Activated naive CD4-positive, alpha-beta T cell treated with anti-CD3 and anti-CD28 coated beads, Interleukin-2, amount 10 ng/mL, durations not matched to agents 7 days and 5 days (primary cell): Measurements from ENCODE around the gene DDX42.

Source experiments
- CTCF ChIA-PET: fragments of 350-600 bp; sonication (Branson Sonifier 250); formaldehyde crosslinking; loops from one replicate; lab custom pipeline; 2021; ENCODE audit warnings: antibody characterized with exemption; lab: Charles Lee
- DNase-seq: peaks from one replicate; pipeline ENCODE4 v3.0.0-alpha.2; 2020
- H3K27ac Mint-ChIP-seq: one replicate; pipeline ENCODE4 v1.8.0; 2021; ENCODE audit warnings: mild to moderate bottlenecking, moderate library complexity, mixed read lengths
- H3K27me3 Mint-ChIP-seq: one replicate; pipeline ENCODE4 v1.8.0; 2021; ENCODE audit warnings: mild to moderate bottlenecking, mixed read lengths
- H3K36me3 Mint-ChIP-seq: one replicate; pipeline ENCODE4 v1.8.0; 2021; ENCODE audit warnings: mixed read lengths
- H3K4me1 Mint-ChIP-seq: one replicate; pipeline ENCODE4 v1.8.0; 2021; ENCODE audit warnings: mixed read lengths
- H3K4me3 Mint-ChIP-seq: one replicate; pipeline ENCODE4 v1.8.0; 2021; ENCODE audit warnings: mild to moderate bottlenecking, moderate library complexity, mixed read lengths
- H3K9me3 Mint-ChIP-seq: one replicate; pipeline ENCODE4 v1.8.0; 2021; ENCODE audit warnings: mixed read lengths

The DDX42 gene

DNA sequence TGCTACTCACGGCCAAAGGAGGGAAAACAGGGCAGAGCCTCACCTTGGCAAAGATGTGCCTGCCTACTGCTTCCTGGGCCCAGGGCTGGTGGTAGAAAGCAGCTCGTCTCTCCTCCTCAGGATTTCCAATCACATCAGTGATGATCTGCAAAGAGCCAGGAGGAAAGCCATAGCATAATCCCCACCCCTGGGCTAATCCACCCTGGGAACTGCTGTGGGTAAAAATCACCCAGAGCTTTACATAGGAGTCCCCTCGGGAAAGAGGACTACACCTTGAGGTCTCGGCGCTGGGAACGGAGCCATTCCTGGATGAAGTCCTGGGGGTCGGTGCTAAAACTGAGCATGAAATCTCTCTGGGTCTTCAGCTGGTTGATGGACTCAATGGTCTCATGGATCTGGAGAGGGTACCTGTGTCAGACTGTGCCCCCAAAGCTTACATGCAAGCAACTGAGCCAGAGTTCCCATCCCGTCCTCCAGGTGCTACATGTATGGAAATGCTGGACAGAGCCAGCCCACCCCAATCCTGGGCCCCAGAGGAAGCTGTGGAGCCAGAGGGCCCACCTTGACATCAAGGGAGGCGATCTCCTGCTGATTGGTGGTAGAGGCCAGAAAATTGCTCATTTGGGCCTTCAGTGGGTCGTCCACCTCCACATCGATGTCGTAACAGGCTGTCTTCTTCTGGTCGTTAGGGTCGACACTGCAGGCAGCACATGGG, 59.2 kb downstream of the DDX42 start:
- CTCF ChIA-PET = interaction anchor here (1.4 to 2.5 kb wide), 6 partner anchors 9 to 408 kb away, joined by 3 to 8 read pairs (median 5); no protein-coding TSS in a partner anchor
- Mint-ChIP-seq H3K9me3 (no peaks in the 10 kb centered on the region), H3K4me3 (no peak overlapping the region), H3K27ac (no peak overlapping the region), H3K36me3 (peaks cover 76% of the 10 kb centered on the region), H3K4me1 (peaks cover 61% of the 10 kb centered on the region), H3K27me3 (no peaks in the 10 kb centered on the region)
- no peak for DNase-seq

DNA sequence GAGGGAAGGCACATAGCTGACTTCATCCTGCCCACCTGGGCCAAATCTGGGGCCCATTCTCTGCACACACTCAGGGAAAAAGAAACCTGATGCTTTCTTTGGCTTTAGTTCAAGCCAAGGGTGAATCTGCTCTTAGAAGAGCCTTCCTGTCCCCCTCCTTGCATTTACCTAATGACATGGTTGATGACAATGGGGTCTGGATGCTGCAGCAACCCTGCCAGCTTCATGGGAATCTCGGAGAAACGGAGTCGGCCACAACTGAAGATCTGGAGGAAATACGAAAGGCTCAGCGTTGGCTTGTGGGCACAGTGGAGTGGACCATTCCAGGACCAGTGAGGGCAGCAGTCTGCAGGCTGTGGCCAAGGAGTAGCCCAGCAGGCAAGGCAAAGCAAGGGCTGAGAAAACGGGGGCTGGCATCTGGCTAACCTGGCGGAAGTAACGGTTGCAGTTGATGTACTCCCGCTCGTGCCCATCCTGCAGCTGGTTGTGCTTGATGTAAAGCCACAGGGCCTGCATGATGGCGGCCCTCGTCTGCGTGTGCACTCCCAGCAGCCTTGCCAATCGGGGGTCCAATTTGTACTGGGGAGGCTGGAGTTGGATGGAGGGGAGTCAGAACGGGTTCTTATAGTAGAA, 59.9 kb downstream of the DDX42 start:
- H3K36me3 Mint-ChIP-seq = peaks cover 73% of the 10 kb centered on the region
- H3K9me3 Mint-ChIP-seq = no peaks in the 10 kb centered on the region
- no peak overlapping the region for H3K27ac Mint-ChIP-seq
- H3K4me3 Mint-ChIP-seq = no peak overlapping the region
- no peaks in the 10 kb centered on the region for H3K27me3 Mint-ChIP-seq
- peaks cover 61% of the 10 kb centered on the region for H3K4me1 Mint-ChIP-seq
- CTCF ChIA-PET = interaction anchor here (0.7 to 2.8 kb wide), 13 partner anchors 9 to 415 kb away, joined by 3 to 10 read pairs (median 4); no protein-coding TSS in a partner anchor
- no peak for DNase-seq

DNA sequence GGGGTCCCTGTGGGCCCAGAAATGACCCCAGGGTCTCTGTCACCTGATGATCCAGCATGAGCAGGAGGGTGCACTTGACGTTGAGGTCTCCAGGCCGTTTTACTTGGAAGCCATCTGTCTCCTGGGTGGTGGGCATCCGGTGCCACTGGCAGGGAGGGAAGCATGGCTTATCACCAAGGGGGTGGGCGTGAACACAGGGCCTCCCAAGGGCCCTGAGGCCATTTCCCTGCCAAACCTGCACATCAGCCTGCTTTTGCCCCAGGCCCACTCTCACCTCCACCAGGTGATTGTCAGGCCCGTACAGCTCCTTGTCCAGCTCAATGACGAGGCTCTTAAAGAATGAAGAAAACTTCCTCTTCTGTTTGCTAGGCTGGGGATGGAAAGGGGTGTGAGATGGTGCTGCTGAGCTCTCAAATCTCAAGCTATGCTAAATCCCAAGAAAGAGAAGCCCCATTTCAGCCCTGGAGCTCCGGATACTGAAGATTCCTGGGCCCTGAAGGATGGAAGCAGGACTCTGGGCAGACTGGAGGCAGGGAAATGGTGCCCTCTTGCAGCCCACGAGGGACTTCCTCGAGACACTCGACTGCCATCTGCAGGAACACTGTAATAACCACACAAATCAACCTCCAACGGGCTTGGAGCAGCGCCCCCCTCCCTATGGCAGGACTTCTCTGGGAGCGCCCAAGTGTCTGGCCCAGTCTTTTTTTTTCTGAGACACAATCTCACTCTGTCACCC, 60.6 kb downstream of the DDX42 start:
- H3K36me3 Mint-ChIP-seq = peaks cover 65% of the 10 kb centered on the region
- H3K4me1 Mint-ChIP-seq = peaks cover 61% of the 10 kb centered on the region
- H3K4me3 Mint-ChIP-seq = no peak overlapping the region
- CTCF ChIA-PET = interaction anchor here (0.6 to 2.8 kb wide), 13 partner anchors 9 to 416 kb away, joined by 3 to 10 read pairs (median 3); no protein-coding TSS in a partner anchor
- DNase-seq = peak; percentile 80
- peak overlapping the region; percentile 70 for H3K27ac Mint-ChIP-seq
- no peaks in the 10 kb centered on the region for H3K27me3 Mint-ChIP-seq
- no peaks in the 10 kb centered on the region for H3K9me3 Mint-ChIP-seq

DNA sequence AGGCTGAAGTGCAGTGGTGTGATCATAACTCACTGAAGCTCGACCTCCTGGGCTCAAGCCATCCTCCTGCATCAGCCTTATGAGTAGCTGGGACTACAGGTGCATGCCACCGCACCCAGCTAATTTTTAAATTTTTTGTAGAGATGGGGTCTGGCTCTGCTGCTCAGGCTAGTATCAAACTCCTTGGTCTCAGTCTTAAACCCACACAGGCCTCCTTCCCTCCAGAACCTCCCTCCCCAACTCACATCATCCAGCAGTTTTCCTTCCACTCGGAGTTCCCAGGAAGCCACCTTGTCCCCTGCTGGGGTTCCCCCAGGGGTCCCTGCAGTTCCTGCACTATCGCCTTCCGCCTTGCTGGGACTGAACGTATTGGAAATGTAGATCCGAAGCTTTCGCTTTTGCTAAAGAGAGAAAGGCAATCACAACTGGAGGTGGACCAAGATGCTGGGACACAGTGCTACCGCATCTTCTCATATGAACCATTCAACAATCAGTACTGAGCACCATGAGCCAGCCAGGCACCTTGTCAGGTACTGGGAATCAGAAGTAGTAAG, 61.3 kb downstream of the DDX42 start:
- no peaks in the 10 kb centered on the region for H3K27me3 Mint-ChIP-seq
- no peak overlapping the region for H3K4me3 Mint-ChIP-seq
- DNase-seq = no peak
- H3K4me1 Mint-ChIP-seq = peaks cover 60% of the 10 kb centered on the region
- CTCF ChIA-PET = interaction anchor here (0.6 to 2.8 kb wide), 8 partner anchors 10 to 416 kb away, joined by 3 to 10 read pairs (median 4); no protein-coding TSS in a partner anchor
- H3K27ac Mint-ChIP-seq = peak overlapping the region; percentile 70
- peaks cover 59% of the 10 kb centered on the region for H3K36me3 Mint-ChIP-seq
- no peaks in the 10 kb centered on the region for H3K9me3 Mint-ChIP-seq

DNA sequence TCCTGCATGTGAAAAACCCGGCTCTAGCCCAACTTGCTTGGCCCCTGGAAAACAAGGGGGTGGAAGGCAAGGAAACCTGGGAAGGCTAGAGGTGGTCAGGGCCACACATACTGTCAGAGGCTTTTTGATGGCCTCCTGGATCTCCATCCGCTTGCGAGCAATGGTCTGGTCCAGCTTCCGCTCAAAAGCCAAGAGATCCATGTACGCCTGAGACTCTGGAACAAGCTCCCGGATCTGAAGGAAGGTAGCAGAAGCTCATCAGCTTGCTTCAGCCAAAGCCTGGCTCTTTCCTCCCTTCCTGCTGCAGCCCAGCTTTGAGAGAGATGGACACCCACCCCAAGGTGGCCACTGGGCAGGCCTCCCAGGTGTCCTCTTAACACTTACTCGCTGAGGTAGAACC, 62.8 kb downstream of the DDX42 start:
- peaks cover 55% of the 10 kb centered on the region for H3K4me1 Mint-ChIP-seq
- peaks cover 53% of the 10 kb centered on the region for H3K36me3 Mint-ChIP-seq
- H3K27ac Mint-ChIP-seq = no peak overlapping the region

DNA sequence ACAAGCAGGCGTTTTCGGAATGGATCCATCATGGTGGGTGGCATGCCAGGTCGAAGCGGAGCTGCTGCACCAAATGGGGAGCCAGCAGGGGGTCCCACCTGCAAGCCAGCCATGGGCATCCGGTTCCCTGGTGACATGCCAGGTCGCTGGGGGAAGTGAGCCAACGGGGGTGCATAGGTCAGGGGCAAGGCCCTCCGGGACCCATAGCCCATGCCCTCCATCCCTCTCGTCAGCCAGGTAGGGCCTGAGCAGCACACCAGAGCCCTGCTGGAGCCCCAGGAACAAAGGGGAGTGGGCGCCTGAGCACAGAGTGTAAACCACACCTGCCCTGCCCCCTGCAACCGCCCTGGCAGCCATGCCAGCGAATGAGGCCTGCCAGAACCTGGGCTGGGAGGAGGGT, 63.5 kb downstream of the DDX42 start:
- no peaks in the 10 kb centered on the region for H3K9me3 Mint-ChIP-seq
- no peaks in the 10 kb centered on the region for H3K27me3 Mint-ChIP-seq
- H3K4me1 Mint-ChIP-seq = peaks cover 48% of the 10 kb centered on the region
- CTCF ChIA-PET = interaction anchor here (0.8 to 1.4 kb wide), 3 partner anchors 8 to 225 kb away, joined by 3 to 4 read pairs (median 3); no protein-coding TSS in a partner anchor
- DNase-seq = no peak
- peaks cover 46% of the 10 kb centered on the region for H3K36me3 Mint-ChIP-seq
- no peak overlapping the region for H3K4me3 Mint-ChIP-seq
- H3K27ac Mint-ChIP-seq = no peak overlapping the region

More for the DNA sequence above, 62.8 kb downstream of the DDX42 start:
- Mint-ChIP-seq H3K4me3 (no peak overlapping the region), H3K9me3 (no peaks in the 10 kb centered on the region), H3K27me3 (no peaks in the 10 kb centered on the region)
- DNase-seq = no peak
- CTCF ChIA-PET = interaction anchor here (0.8 to 2.8 kb wide), 2 partner anchors 9 to 139 kb away, joined by 4 to 10 read pairs; no protein-coding TSS in a partner anchor

DNA sequence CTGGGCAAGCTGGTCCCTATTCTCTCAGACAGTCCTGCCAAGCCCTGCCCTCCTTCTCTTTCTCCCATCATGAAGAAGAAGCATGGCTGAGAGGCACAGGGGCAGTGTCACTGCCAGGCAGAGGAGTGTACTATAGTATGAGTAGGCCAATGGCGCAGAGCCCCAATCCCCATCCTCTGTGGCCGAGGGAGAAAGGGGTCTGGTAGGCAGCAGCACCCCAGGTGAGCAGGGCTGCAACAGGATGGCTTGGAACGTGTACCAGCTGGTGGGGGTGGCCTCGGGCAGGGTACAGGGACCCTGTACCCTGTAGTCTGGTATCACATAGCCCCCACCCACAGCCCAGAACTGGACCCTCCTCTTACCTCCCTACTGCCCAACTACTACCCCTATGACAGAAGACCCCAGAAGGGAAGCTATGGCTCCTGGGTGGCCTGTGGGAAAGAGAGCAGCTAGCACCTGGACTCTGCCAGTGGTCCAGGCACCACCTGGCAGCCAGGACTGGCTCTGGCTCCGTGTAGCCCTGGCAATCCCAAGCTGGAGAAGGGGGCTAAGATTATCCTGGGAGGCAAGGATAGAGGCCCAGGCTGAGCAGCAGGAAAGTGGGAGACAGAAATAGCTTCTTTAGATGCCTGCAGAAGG, 64.1 kb downstream of the DDX42 start:
- Mint-ChIP-seq H3K27ac (peak overlapping the region; percentile 64), H3K4me3 (no peak overlapping the region), H3K9me3 (no peaks in the 10 kb centered on the region), H3K36me3 (peaks cover 44% of the 10 kb centered on the region), H3K27me3 (no peaks in the 10 kb centered on the region), H3K4me1 (peaks cover 48% of the 10 kb centered on the region)
- DNase-seq = no peak
- CTCF ChIA-PET = interaction anchor here (1.0 to 1.4 kb wide), 3 partner anchors 8 to 226 kb away, joined by 3 read pairs; no protein-coding TSS in a partner anchor

DNA sequence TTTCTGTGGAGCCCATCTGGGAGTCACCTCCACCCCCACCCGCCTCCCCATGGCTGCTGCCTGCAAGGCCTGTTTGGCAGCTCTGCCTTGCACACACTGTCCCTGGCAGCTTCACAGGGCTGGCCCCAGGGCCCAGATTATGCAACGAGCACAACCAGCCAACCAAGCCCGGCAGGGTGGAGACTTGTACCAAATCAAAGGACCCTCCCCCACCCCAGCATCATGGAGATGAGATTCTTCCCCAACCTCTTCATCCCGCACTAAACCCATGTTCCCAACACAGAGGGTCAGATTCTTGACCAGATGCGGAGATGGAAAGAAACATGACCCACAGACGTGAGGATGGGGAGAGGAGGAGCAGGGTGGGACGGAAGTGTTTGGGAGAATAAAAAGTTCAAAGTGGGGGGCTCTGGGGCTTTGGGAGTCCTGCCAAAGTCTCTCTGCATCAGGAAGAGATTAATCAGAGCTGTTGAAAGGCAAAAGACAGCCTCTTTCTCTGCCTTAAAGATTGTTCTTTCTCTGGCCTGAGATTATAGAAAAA, 64.7 kb downstream of the DDX42 start:
- no peak for DNase-seq
- Mint-ChIP-seq H3K4me1 (peaks cover 55% of the 10 kb centered on the region), H3K27ac (peak overlapping the region; percentile 85)

DNA sequence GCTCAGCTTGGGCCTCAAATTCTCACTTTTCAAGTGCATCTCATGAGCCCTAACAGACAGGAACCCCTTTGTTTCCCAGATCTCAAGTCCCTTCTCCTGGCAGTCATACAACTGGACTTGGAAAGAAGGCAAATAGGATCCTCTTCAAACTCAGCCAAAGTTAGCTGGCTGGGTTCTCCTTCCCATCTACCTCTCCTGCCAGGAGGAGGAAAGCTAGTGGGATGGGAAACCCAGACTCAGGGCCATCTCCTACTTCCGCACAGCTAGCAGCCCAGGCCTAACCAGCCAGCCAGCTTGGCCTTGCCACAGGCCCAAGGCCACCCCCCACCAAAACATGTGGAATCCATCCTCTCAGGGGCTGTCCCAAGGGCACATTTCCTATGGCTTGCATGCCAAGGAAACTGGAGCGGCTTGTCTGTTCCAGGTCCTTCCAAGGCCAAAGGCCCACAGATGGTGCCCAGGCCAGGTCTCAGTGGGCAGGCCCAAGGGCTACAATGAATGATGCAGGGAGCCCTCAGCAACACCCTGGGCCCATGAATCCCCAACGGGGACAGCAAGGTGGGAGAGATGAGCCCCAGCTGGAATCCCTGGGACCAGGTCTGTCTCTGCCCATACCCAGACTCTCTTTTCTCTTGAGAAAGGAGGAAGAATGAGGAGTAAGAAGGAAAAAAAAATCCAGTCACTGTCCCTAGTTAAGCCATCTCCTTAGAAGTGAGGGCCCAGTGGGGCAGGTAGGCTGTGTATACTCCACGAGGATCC, 66.8 kb downstream of the DDX42 start:
- Mint-ChIP-seq H3K27me3 (peaks cover 3% of the 10 kb centered on the region), H3K9me3 (no peaks in the 10 kb centered on the region), H3K36me3 (peaks cover 18% of the 10 kb centered on the region), H3K4me1 (peaks cover 56% of the 10 kb centered on the region), H3K27ac (peak overlapping the region; percentile 95), H3K4me3 (peak overlapping the region; percentile 96)
- no peak for DNase-seq
- CTCF ChIA-PET = interaction anchor here (1.1 to 1.3 kb wide), 3 partner anchors 11 to 142 kb away, joined by 4 to 5 read pairs (median 4); no protein-coding TSS in a partner anchor

More for the DNA sequence above, 64.7 kb downstream of the DDX42 start:
- CTCF ChIA-PET = interaction anchor here (1.0 to 1.4 kb wide), 3 partner anchors 9 to 227 kb away, joined by 3 read pairs; no protein-coding TSS in a partner anchor
- Mint-ChIP-seq H3K9me3 (no peaks in the 10 kb centered on the region), H3K4me3 (peak overlapping the region; percentile 60), H3K27me3 (no peaks in the 10 kb centered on the region), H3K36me3 (peaks cover 39% of the 10 kb centered on the region)

DNA sequence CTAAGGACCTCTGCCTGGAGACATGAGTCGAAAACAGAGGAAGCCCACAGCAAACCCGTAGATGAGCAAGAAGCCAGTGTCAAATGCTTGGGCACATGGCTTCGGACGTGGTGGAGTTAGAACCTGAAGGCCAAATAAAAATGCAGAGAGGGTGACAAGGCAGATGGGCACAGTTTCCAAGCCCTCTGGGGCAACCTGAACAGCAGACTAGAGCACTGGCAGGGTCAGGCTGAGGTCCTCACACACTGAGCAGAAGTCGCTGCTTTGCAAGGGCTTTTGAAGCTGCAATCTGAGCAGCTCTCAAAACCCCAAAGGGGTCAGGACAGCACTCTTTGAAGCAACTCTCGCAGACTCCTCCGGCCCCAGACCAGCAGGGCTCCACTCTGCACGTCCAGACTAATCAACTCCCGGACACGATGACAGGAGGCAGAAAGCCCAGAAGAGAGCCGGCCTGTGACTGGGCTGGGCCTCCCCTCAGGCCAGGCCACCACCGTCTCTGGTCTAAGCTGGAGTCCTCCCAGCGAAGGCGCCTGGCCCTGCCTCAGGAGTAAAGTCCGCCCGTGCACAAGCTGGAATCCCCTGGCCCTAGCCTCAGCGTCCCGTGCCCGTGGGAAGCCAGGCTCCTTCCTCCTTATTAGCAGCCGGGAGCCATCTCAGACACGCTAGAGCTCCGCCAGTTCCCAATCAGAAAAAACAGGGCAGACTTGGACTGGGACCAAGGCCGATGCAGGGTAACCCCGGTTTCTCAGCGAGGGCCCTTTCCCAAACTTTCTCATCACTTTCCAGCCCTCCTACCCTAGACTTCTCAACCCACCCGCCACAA, 67.6 kb downstream of the DDX42 start:
- Mint-ChIP-seq H3K36me3 (peaks cover 16% of the 10 kb centered on the region), H3K27me3 (peaks cover 3% of the 10 kb centered on the region), H3K4me3 (peak overlapping the region; percentile 96), H3K4me1 (peaks cover 54% of the 10 kb centered on the region), H3K9me3 (no peaks in the 10 kb centered on the region), H3K27ac (peak overlapping the region; percentile 95)
- CTCF ChIA-PET = interaction anchor here (1.3 kb wide), 1 partner anchor 12 kb away, joined by 5 read pairs; no protein-coding TSS in a partner anchor
- DNase-seq = peak; percentile 46

DNA sequence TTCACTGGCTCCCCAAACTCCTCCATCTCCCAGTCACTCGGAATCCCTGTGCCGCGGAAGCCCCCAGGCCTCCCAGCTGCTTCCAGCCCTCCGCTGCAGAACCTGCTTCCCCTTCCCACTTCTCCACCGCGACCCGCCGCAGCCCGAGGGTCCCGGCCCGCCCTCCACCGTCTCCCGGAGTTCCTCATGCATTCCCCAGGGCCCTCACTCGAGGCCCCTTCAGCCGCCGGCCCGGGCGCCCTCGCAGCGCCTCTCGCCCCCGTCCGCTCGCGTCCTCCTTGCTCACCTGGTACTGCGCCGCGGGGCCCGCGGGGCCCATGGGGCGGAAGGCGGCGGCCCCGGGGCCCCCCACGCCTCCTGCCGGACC, 68.2 kb downstream of the DDX42 start:
- H3K27ac Mint-ChIP-seq = peak overlapping the region; percentile 95
- peaks cover 53% of the 10 kb centered on the region for H3K4me1 Mint-ChIP-seq
- H3K27me3 Mint-ChIP-seq = peaks cover 3% of the 10 kb centered on the region
- H3K4me3 Mint-ChIP-seq = peak overlapping the region; percentile 96
- H3K9me3 Mint-ChIP-seq = no peaks in the 10 kb centered on the region
- CTCF ChIA-PET = no interaction called here
- peaks cover 10% of the 10 kb centered on the region for H3K36me3 Mint-ChIP-seq
- no peak for DNase-seq
